Immature natural killer cell (primary cell): ENCODE measurements around the gene COL11A2. TPM values are rescaled to one million over a fixed set of nuclear protein-coding genes. Genes with fewer than 3 reads are reported as not detected.

ENCODE experiments used
- DNase-seq, 3 donors: peaks; one replicate each; pipeline ENCODE4 v3.0.0; 2022; ENCODE audit warnings: mixed read lengths in 1 of 3
- H3K27ac Mint-ChIP-seq, 6 donors: one replicate each; pipeline ENCODE4 v1.8.0; 2020; ENCODE audit warnings: mixed read lengths in 6 of 6, mild to moderate bottlenecking in 5 of 6, inconsistent platforms in 4 of 6, moderate library complexity in 3 of 6
- H3K27me3 Mint-ChIP-seq, 3 donors: one replicate each; pipeline ENCODE4 v1.8.0; 2020 to 2021; ENCODE audit warnings: low read depth in 3 of 3, mild to moderate bottlenecking in 3 of 3, mixed read lengths in 3 of 3, moderate library complexity in 3 of 3, inconsistent platforms in 1 of 3
- H3K36me3 Mint-ChIP-seq, 3 donors: one replicate each; pipeline ENCODE4 v1.8.0; 2020; ENCODE audit warnings: mixed read lengths in 3 of 3, inconsistent platforms in 2 of 3, mild to moderate bottlenecking in 2 of 3
- H3K4me1 Mint-ChIP-seq, 2 donors: one replicate each; pipeline ENCODE4 v1.8.0; 2020; ENCODE audit warnings: inconsistent platforms in 2 of 2, mild to moderate bottlenecking in 2 of 2, mixed read lengths in 2 of 2, moderate library complexity in 1 of 2
- H3K4me3 Mint-ChIP-seq, 5 donors: one replicate each; pipeline ENCODE4 v1.8.0; 2020; ENCODE audit warnings: mild to moderate bottlenecking in 5 of 5, mixed read lengths in 5 of 5, inconsistent platforms in 3 of 5, moderate library complexity in 3 of 5
- H3K9me3 Mint-ChIP-seq, 6 donors: one replicate each; pipeline ENCODE4 v1.8.0; 2020; ENCODE audit warnings: mild to moderate bottlenecking in 6 of 6, mixed read lengths in 6 of 6, inconsistent platforms in 4 of 6, moderate library complexity in 3 of 6
- polyA plus RNA-seq, 3 donors: library from polyadenylated mRNA; unstranded; fragments of 300-500 nt; fragmentation: Illumina TruSeq; gene quantifications; one replicate each; pipeline ENCODE4 v1.2.3, GENCODE V29; 2021

COL11A2 gene
- polyA plus RNA-seq, 3 donors from 2014 or later, result 0.33 to 0.67 TPM; not detected in 1

DNA sequence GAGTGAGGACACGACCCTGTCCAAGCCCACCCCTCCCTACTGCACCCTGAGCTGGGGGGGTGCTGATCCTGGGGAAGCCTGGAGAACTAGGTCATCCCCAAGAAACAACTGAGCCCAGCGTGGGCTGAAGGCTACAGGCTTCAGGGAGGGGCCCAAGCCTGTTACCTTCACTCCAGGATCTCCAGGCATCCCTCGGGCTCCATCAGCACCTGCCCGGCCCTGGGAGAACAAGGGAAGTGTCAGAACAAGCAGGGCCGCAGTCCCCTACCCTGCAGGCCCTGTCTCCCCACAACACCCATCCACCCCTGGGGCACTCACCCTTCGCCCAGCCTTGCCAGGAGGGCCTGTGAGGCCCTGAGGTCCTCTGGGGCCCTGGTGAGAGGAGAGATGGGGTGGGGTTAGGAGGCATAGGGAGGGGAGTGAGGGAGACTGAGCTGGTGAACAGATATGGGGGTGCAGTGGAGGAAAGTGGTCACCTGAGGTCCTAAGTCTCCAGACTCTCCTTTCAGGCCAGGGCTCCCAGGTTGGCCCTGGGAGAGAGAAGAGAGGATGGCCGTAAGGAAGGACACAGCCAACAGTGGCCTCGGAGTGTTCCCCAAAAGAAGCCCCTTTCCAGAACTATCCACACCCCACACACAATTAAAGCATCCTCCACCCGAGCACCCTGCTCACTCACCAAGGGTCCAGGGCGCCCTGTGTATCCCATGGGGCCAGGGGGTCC is 13.4 kb downstream of the COL11A2 start:
- H3K27ac Mint-ChIP-seq, result no peak overlapping the region
- no peak overlapping the region for H3K4me3 Mint-ChIP-seq
- peaks cover 9 to 16% (median 9%) of the 10 kb centered on the region in 3 donors for H3K27me3 Mint-ChIP-seq
- H3K4me1 Mint-ChIP-seq, result peaks cover 15 to 16% of the 10 kb centered on the region in 2 donors
- peaks cover 2 to 11% (median 7%) of the 10 kb centered on the region in 6 donors for H3K9me3 Mint-ChIP-seq
- peaks cover 12 to 14% (median 13%) of the 10 kb centered on the region in 3 donors for H3K36me3 Mint-ChIP-seq
- DNase-seq, result no peak

DNA sequence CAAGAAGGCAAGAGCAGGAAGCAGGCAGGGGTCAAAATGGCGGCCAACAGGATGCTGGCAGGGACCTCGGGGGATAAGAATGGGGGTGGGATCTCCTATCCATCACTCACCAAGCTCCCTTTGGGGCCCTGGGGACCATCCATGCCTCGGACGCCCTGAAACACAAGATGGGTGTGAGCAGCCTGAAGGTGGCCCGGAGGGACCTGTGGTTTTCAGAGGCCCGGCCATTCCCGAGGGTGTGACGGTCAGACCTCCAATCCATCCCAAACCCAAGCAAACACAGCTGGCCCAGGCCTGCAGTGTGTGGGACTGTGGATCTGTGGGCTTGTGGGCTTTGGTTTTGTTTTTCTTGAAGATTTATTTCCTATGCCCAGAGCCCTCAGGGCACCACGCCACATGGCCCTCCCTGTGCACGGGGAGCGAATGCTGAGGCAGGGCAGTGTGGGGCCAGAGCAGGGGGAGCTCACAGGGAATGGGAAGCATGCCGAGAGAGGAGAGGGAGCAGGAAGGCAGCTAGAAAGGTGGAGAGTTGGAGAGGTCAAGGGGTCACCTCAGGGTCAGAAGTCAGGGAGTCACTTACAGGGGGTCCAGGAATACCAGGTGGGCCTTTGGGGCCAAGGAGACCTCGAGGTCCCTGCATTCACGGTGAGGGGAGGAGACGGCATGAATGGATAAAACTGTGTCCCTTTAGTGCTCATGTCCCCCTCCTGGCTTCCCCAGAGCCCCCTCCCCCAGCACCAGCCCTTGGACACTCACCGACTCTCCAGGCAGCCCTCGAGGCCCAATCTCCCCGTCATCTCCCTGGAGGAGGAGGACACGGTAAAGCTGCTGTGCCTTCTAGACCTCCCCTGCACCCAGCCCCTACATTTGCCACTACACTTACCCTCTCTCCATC is 14.5 kb downstream of the COL11A2 start:
- peaks cover 0 to 2% (median under 1%) of the 10 kb centered on the region in 6 donors for H3K9me3 Mint-ChIP-seq
- peaks cover 2% of the 10 kb centered on the region in 3 donors for H3K36me3 Mint-ChIP-seq
- H3K27ac Mint-ChIP-seq, result no peak overlapping the region
- no peak for DNase-seq
- no peak overlapping the region for H3K4me3 Mint-ChIP-seq
- peaks cover 6 to 9% (median 7%) of the 10 kb centered on the region in 3 donors for H3K27me3 Mint-ChIP-seq
- H3K4me1 Mint-ChIP-seq, result peaks cover 3 to 4% of the 10 kb centered on the region in 2 donors

DNA sequence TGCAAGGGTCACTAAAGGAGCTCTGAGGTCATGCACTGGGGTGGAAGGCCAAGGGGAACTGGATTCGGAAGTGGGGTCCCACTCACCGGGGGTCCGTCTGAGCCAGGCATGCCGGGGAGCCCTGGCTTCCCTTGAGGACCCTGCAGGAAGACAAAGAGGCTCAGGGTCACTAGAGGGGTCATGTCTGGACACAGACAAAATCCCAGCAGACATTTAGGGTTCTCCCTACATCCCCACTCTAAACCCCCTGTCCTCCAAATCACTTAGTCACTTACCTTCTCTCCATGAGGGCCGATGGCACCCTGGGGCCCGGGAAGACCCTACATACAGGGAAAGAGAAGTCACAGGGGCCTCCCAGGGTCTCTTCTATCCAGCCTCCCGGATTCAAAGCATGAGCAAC is 15.4 kb downstream of the COL11A2 start:
- no peak overlapping the region for H3K4me3 Mint-ChIP-seq
- no peaks in the 10 kb centered on the region for H3K4me1 Mint-ChIP-seq
- no peak for DNase-seq
- H3K27me3 Mint-ChIP-seq, result peaks cover 6 to 7% (median 7%) of the 10 kb centered on the region in 3 donors
- no peak overlapping the region for H3K27ac Mint-ChIP-seq
- no peaks in the 10 kb centered on the region for H3K36me3 Mint-ChIP-seq
- H3K9me3 Mint-ChIP-seq, result no peaks in the 10 kb centered on the region

DNA sequence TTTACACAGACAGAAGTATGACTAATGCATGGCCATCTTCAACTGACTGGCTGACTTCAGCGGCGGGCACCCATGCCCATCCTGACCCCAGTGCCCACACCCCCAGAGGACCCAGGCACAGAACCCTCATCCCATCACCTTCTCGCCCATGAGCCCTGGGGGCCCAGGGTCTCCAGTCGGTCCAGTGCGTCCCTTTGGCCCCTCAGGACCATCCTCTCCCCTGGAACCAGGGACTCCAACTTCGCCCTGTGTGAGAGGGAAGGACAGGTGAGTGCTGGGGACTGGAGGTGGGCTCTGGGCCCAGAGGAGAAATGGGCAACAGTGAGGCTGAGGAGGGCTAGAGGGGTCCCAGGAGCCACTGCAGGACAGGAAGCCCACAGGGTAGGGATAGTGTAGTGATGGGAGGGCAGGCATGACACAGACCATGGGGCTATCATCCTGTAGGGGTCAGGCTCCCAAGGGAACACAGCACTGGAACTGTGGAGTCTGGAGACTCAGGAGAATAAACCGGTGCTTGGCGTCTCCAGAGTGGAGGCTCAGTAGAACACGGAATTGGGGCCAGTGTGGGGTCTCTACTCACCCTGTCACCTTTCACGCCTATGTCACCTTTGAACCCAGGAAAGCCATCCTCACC is 16.7 kb downstream of the COL11A2 start:
- Mint-ChIP-seq H3K27ac (no peak overlapping the region), H3K4me1 (no peaks in the 10 kb centered on the region), H3K9me3 (no peaks in the 10 kb centered on the region), H3K36me3 (no peaks in the 10 kb centered on the region), H3K4me3 (no peak overlapping the region), H3K27me3 (peaks cover 6 to 7% (median 7%) of the 10 kb centered on the region in 3 donors)
- DNase-seq, result no peak

DNA sequence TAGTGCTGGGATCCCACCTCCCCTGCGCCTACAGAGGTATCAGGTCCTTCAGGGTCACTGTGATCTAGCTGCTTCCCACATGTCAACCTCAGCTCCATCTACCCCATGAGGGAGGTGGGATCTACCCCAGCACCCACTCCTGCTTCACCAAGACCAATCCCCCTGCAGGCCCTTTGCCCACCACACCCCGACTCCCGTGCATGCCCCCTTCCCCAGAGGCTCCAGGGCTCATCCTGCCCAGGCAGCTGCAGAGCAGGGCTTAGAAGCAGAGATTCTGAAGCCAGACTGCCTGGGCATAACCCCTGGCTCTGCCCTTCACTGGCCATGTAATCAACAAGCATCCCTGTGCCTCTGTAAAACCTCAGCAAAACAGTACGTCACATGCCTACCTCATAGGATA is 17.5 kb downstream of the COL11A2 start:
- peaks cover 5 to 7% (median 7%) of the 10 kb centered on the region in 3 donors for H3K27me3 Mint-ChIP-seq
- H3K9me3 Mint-ChIP-seq, result no peaks in the 10 kb centered on the region
- no peak overlapping the region for H3K4me3 Mint-ChIP-seq
- no peak overlapping the region for H3K27ac Mint-ChIP-seq
- no peak for DNase-seq
- no peaks in the 10 kb centered on the region for H3K36me3 Mint-ChIP-seq
- H3K4me1 Mint-ChIP-seq, result no peaks in the 10 kb centered on the region

DNA sequence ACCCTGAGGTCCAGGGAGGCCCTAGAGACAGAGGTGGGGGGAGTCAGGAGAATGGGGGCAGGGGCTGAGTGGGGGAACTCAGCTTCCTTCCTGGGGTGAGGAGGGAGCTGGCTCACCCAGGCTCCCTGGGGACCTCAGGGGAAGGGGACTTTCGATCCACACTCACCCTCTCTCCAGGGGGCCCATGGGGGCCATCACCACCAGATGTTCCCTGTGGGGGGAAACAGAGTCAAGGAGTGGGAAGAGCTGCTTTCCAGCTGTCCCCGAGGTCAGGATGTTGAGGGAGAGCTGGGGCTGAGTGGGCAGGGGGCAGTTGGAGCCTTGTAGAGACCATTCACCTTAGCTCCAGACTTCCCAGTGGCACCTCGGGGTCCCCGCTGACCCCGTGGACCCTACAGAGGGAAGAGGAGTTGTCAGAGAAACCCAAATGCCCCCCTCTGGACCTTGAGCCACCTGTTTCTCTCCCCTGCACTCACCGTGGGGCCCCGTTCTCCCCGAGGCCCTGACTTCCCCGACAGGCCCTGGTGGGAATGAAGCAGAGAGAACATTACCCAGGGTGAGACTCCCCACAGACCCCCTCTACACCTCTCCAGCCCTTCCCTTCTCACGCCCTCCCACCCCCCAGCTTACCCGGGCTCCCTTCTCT is 18.6 kb downstream of the COL11A2 start:
- peaks cover 5 to 7% (median 7%) of the 10 kb centered on the region in 3 donors for H3K27me3 Mint-ChIP-seq
- no peak overlapping the region for H3K4me3 Mint-ChIP-seq
- no peaks in the 10 kb centered on the region for H3K9me3 Mint-ChIP-seq
- H3K36me3 Mint-ChIP-seq, result no peaks in the 10 kb centered on the region
- no peak overlapping the region for H3K27ac Mint-ChIP-seq
- no peak for DNase-seq
- no peaks in the 10 kb centered on the region for H3K4me1 Mint-ChIP-seq

DNA sequence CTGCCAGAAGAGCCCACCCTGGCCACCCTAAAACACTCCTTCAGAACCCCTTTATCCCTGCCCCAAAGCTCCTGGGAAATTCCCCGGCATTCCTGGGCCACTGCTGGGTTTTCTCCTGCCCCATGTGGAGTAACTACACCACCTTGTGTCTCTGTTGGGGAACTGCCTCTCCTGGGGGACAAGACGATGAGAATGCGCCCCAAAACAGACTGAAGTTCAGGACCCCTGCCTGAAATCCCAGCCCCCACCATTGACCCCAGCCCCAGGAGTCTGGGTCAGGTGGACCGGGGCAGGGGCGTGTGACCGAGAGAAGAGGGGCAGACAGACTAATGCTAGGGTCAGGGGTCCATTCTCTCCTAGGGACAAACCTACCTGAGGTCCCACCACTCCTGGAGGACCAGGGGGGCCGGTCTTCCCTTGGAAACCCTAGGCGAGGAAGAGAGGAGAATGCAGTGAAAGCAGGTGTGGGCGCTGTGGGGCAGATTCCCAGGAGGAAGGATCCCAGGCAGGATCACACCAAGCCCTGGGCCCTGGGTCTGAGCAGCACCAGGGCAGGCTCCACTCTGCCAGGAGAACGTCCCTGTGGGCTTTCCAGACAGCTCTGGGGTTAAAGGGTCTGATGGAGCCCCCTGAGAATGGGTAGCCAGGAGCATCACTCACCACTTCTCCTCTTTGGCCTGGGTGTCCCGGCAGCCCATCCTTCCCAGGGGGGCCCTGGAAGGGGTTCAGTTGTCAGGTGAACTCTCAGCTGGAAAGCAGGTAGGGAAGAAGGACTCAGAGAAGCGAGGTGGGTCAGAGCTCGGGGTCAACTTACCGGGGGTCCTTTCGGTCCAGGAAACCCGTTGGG is 19.4 kb downstream of the COL11A2 start:
- Mint-ChIP-seq H3K27ac (no peak overlapping the region), H3K9me3 (no peaks in the 10 kb centered on the region), H3K36me3 (no peaks in the 10 kb centered on the region), H3K4me3 (no peak overlapping the region), H3K4me1 (no peaks in the 10 kb centered on the region), H3K27me3 (peaks cover 3 to 7% (median 7%) of the 10 kb centered on the region in 3 donors)
- no peak for DNase-seq

DNA sequence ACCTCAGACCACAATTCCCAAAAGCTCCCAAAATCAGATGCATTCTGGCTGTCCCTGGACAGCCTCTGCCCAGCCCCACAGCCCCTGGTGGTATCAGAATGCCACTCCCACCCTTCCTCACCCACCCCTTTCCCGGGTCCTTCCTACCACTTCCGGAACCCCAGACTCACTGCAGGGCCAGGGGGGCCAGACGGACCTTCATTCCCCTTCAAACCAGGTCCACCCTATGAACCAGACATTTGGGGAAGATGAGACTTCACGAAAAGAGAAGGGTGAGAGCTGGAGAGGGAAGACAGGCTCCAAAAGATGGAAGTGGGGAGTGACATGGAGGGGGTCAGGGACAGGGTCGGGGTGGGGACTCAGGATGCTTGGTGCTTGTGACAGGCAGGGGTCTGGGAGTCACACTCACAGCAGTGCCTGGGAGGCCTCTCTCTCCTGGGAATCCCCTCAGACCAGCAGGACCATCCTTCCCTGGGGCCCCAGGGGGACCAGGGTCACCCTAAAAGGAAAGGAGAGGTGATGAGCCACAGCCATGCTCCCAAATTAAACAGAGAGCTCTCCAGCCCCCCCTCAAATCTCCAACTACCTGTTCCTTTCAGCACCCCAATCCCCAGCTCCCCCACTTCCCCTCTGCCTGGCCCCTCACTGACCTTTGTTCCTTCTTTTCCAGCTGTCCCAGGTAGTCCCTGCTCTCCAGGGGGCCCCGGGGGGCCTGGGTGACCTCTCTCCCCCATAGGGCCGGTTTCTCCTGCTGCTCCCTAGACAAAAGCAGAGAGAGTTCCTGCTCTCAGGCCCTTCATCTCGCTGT is 20.2 kb downstream of the COL11A2 start:
- no peaks in the 10 kb centered on the region for H3K4me1 Mint-ChIP-seq
- H3K36me3 Mint-ChIP-seq, result no peaks in the 10 kb centered on the region
- H3K27me3 Mint-ChIP-seq, result peaks cover 3 to 7% (median 5%) of the 10 kb centered on the region in 3 donors
- H3K27ac Mint-ChIP-seq, result no peak overlapping the region
- DNase-seq, result no peak
- H3K4me3 Mint-ChIP-seq, result no peak overlapping the region
- H3K9me3 Mint-ChIP-seq, result no peaks in the 10 kb centered on the region

DNA sequence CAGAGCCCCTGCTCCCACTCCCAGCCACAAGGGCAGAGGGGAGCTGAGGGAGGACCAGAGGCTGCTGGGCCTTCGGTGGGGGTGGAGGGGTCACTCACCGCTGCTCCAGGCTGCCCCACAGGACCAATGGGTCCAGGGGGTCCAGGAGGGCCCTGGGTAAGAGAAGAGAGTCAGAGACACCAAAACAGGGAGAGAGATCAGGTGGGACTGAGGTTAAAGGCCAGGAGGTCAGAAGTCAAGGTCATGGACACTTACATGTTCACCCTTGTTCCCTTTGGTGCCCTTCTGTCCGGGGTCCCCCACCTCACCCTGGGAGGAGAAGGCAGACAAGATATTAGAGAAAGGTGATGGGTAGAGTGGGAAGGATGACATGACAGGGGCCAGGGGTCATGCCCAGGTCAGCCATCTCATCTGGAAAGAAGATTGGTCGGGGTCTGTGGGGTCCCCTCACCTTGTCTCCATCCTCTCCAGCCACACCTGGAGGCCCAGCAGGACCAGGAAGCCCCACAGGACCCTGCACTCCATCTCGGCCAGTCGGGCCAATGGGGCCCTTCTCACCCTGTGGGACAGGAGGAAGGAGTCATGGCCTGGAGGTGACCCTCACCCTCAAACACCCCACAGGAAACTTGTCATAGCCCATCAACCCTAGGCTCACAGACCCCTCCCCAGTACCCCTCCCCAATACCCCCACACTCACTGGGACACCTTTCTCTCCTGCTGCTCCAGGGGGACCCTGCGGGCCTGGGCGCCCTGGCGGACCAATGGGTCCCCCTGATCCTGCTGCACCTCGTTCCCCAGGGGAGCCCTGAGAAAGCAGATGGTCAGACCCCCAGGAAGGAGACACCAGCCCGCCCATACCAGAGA is 21.0 kb downstream of the COL11A2 start:
- peaks cover 3% of the 10 kb centered on the region in 3 donors for H3K27me3 Mint-ChIP-seq
- no peaks in the 10 kb centered on the region for H3K9me3 Mint-ChIP-seq
- no peak overlapping the region for H3K27ac Mint-ChIP-seq
- no peak overlapping the region for H3K4me3 Mint-ChIP-seq
- H3K36me3 Mint-ChIP-seq, result no peaks in the 10 kb centered on the region
- DNase-seq, result no peak
- no peaks in the 10 kb centered on the region for H3K4me1 Mint-ChIP-seq

DNA sequence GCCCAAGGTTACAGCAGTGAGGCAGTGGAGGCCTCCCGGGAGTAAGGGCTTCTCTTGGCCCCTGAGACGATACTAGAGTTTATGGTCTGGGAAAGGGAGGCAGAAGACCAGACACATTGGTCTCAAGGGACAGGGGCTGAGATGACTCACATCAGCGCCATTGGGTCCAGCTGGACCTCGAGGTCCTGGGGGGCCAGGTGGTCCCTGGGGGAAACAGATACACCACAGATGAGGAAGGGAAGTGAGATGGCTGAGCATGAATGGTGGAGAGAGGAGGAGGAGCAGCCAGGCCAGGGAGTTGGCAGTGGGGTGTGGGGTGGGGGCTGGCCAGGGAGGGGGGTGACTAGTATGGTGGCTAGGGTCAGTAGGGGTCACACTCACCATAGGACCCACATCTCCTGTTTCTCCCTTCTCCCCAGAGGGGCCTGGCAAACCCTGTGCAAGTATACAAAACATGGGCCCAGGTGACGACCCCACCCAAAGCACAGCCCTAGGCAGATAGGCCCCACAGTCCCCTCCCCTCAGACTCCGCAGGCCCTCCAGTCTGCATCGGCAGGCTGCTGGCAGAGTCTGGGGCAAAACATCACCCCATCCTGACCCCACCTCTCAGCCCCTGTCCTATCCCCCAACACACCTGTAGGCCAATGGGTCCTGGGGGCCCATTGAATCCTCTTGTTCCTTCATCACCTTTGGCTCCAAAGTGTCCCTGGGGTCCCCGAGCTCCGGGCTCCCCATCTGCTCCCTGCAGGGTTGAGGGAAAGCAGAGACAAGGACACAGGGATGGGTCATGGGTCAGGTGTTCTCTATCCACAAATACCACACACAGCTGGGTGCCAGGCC is 21.9 kb downstream of the COL11A2 start:
- Mint-ChIP-seq H3K27me3 (peaks cover 2 to 5% (median 3%) of the 10 kb centered on the region in 3 donors), H3K9me3 (no peaks in the 10 kb centered on the region), H3K36me3 (no peaks in the 10 kb centered on the region), H3K27ac (no peak overlapping the region), H3K4me3 (no peak overlapping the region), H3K4me1 (no peaks in the 10 kb centered on the region)
- no peak for DNase-seq
